Ovary (tissue), 3 donors: Measurements from ENCODE around the gene RRH.

ENCODE experiments used
- CTCF ChIP-seq, 3 donors: fragments of 450-650 bp in 2 of 3; fragments of 200-600 bp in 1 of 3; IDR thresholded peaks; one replicate each; pipeline versions ENCODE4 v1.5.1 to v1.8.0; 2016 to 2022; ENCODE audit warnings: antibody characterized with exemption in 3 of 3, mild to moderate bottlenecking in 1 of 3
- EP300 ChIP-seq: sonication (generic); formaldehyde crosslinking; IDR thresholded peaks from one replicate; pipeline ENCODE4 v1.6.1; 2017; ENCODE audit warnings: antibody characterized with exemption
- POLR2A ChIP-seq: fragments of 450-650 bp; IDR thresholded peaks from one replicate; pipeline ENCODE4 v1.6.1; 2017; ENCODE audit warnings: antibody characterized with exemption, mild to moderate bottlenecking, moderate library complexity
- donor health status: DM: no; HTN: no; CAD: no.

GRCh38 chr4:109809655-109810054 is 18.1 kb upstream of the RRH start:
- TF ChIP-seq CTCF (IDR thresholded peaks at IDR 0.05) (no peak), POLR2A (no peak), EP300 (no peak)
